GM19397 (cell line): ENCODE results near the gene IL34.

ENCODE experiments used
- ATAC-seq: cut with Tn5 transposase; IDR thresholded peaks from one replicate; pipeline ENCODE4 v1.9.1; 2021; ENCODE audit warnings: mild to moderate bottlenecking, moderate library complexity; ENCODE audit not compliant: unreplicated experiment

Gene IL34

GRCh38 chr16:70676675-70677498, 30.5 kb downstream of the IL34 start:
- ATAC-seq: no peak

GRCh38 chr16:70677499-70678120, 31.3 kb downstream of the IL34 start:
- no peak for ATAC-seq

- ATAC-seq: no peak
Measured at GRCh38 chr16:70678121-70678897, 31.9 kb downstream of the IL34 start.

GRCh38 chr16:70678898-70679670, 32.7 kb downstream of the IL34 start:
- ATAC-seq: no peak

GRCh38 chr16:70679671-70680494, 33.5 kb downstream of the IL34 start:
- ATAC-seq: no peak

GRCh38 chr16:70680495-70681381, 34.4 kb downstream of the IL34 start:
- ATAC-seq: no peak

- ATAC-seq: no peak
Measured at GRCh38 chr16:70681382-70682238, 35.3 kb downstream of the IL34 start.

- no peak for ATAC-seq
Measured at GRCh38 chr16:70682239-70683145, 36.1 kb downstream of the IL34 start.

- ATAC-seq: no peak
Measured at GRCh38 chr16:70683146-70683944, 37.0 kb downstream of the IL34 start.

GRCh38 chr16:70684146-70685060, 38.0 kb downstream of the IL34 start:
- no peak for ATAC-seq

- no peak for ATAC-seq
Measured at GRCh38 chr16:70685061-70685937, 38.9 kb downstream of the IL34 start.

GRCh38 chr16:70685938-70686375, 39.6 kb downstream of the IL34 start, which contains the start of gene MTSS2:
Gene MTSS2 (minus strand): TSS chr16:70686053. CDS start chr16:70685791, 262 bp downstream.
- no peak for ATAC-seq

GRCh38 chr16:70686376-70687101, 40.2 kb downstream of the IL34 start:
- no peak for ATAC-seq
